IMR-90 (cell line): ENCODE results near the gene KIFC3. TPM values are rescaled to one million over a fixed set of nuclear protein-coding genes. Genes with fewer than 3 reads are reported as not detected.

ENCODE experiments used
- ATAC-seq: fragments of 200-7000 bp; cut with Tn5 transposase; 2 replicates; pipeline ENCODE4 v1.9.1; 2020; ENCODE audit warnings: low read depth, mild to moderate bottlenecking, moderate library complexity
- BruUV-seq: library from RNA; stranded (reverse); fragments of 400-500 nt; replicated peaks from 2 replicates; lab custom pipeline; 2021; lab: Mats Ljungman, UMichigan
- CTCF ChIA-PET: fragments of 300-600 bp; formaldehyde crosslinking; extraction: SDS; loops from one replicate; lab custom pipeline; 2021; ENCODE audit warnings: antibody characterized with exemption; lab: Yijun Ruan, JAX
- POLR2A ChIA-PET: fragments of 300-600 bp; sonication (Branson Sonifier 250); formaldehyde crosslinking; loops from one replicate; lab custom pipeline; 2022; ENCODE audit warnings: antibody characterized with exemption; ENCODE audit not compliant: unreplicated experiment; lab: Charles Lee
- DNase-seq: peaks from one replicate; pipeline ENCODE4 v3.0.0; 2013
- H2AFZ ChIP-seq: replicated peaks from 2 replicates; pipeline ENCODE3; 2013; ENCODE audit warnings: low read length, mild to moderate bottlenecking; ENCODE audit not compliant: poor library complexity
- H2AK5ac ChIP-seq: 2 replicates; pipeline ENCODE4 v1.6.1; 2013; ENCODE audit warnings: low read depth, low read length, inconsistent platforms
- H2AK9ac ChIP-seq: replicated peaks from 2 replicates; pipeline ENCODE3; 2013; ENCODE audit warnings: mild to moderate bottlenecking, low read depth, low read length, moderate library complexity; ENCODE audit not compliant: poor library complexity
- H2BK120ac ChIP-seq: 2 replicates; pipeline ENCODE4 v1.6.1; 2013; ENCODE audit warnings: low read depth, low read length, inconsistent platforms
- H2BK15ac ChIP-seq: 3 replicates; pipeline ENCODE4 v1.6.1; 2013; ENCODE audit warnings: low read depth, low read length, inconsistent platforms
- H2BK20ac ChIP-seq: 2 replicates; pipeline ENCODE4 v1.6.1; 2013; ENCODE audit warnings: low read depth, mild to moderate bottlenecking, inconsistent platforms, low read length, moderate library complexity
- H2BK5ac ChIP-seq: 2 replicates; pipeline ENCODE4 v1.6.1; 2013; ENCODE audit warnings: mild to moderate bottlenecking, low read depth, low read length, inconsistent platforms; ENCODE audit not compliant: poor library complexity, severe bottlenecking
- H3K14ac ChIP-seq: replicated peaks from 2 replicates; pipeline ENCODE4 v1.6.1; 2013; ENCODE audit warnings: low read depth, low read length, inconsistent platforms
- H3K18ac ChIP-seq: 2 replicates; pipeline ENCODE4 v1.6.1; 2013; ENCODE audit warnings: low read depth, low read length, control low read depth
- H3K23ac ChIP-seq: 2 replicates; pipeline ENCODE4 v1.6.1; 2013; ENCODE audit warnings: low read depth, low read length, inconsistent platforms
- H3K27ac ChIP-seq: 2 replicates; pipeline ENCODE4 v1.5.1; 2013; ENCODE audit warnings: mild to moderate bottlenecking, control low read depth, low read length; ENCODE audit not compliant: insufficient read depth
- H3K27me3 ChIP-seq: 2 replicates; pipeline ENCODE4 v1.6.1; 2013; ENCODE audit warnings: low read length; ENCODE audit not compliant: control insufficient read depth, insufficient read depth
- H3K36me3 ChIP-seq: 2 replicates; pipeline ENCODE4 v1.6.1; 2013; ENCODE audit warnings: low read length, mixed read lengths; ENCODE audit not compliant: control insufficient read depth, insufficient read depth
- H3K4ac ChIP-seq: 2 replicates; pipeline ENCODE4 v1.6.1; 2013; ENCODE audit warnings: low read depth, low read length, inconsistent platforms
- H3K4me1 ChIP-seq: 2 replicates; pipeline ENCODE4 v1.6.1; 2013; ENCODE audit warnings: low read length, mixed read lengths; ENCODE audit not compliant: control insufficient read depth, insufficient read depth
- H3K4me2 ChIP-seq: 2 replicates; pipeline ENCODE4 v1.6.1; 2013; ENCODE audit warnings: low read depth, mild to moderate bottlenecking, control low read depth, low read length, moderate library complexity
- H3K4me3 ChIP-seq: 2 replicates; pipeline ENCODE4 v1.5.1; 2013; ENCODE audit warnings: low read depth, mild to moderate bottlenecking, control low read depth, low read length, moderate library complexity; ENCODE audit not compliant: insufficient read depth
- H3K56ac ChIP-seq: 2 replicates; pipeline ENCODE4 v1.6.1; 2013; ENCODE audit warnings: low read length, inconsistent platforms; ENCODE audit not compliant: insufficient read depth; ENCODE audit errors: extremely low read depth
- H3K79me1 ChIP-seq, 2 experiments: 2 replicates each; pipeline ENCODE4 v1.6.1; 2013; ENCODE audit warnings: low read length in 2 of 2, inconsistent platforms in 1 of 2, low read depth in 1 of 2
- H3K9ac ChIP-seq: 2 replicates; pipeline ENCODE4 v1.6.1; 2013; ENCODE audit warnings: low read depth, low read length, control low read depth
- H3K9me1 ChIP-seq: 2 replicates; pipeline ENCODE4 v1.6.1; 2013; ENCODE audit warnings: low read length, inconsistent platforms; ENCODE audit not compliant: insufficient read depth
- H3K9me3 ChIP-seq: 2 replicates; pipeline ENCODE4 v1.6.1; 2013; ENCODE audit warnings: low read length; ENCODE audit not compliant: control insufficient read depth, insufficient read depth
- H4K20me1 ChIP-seq: 2 replicates; pipeline ENCODE4 v1.6.1; 2013; ENCODE audit warnings: low read length, inconsistent platforms; ENCODE audit not compliant: insufficient read depth
- H4K5ac ChIP-seq: 2 replicates; pipeline ENCODE4 v1.6.1; 2013; ENCODE audit warnings: mild to moderate bottlenecking, low read depth, low read length, control low read depth
- H4K8ac ChIP-seq, 2 experiments: 2 replicates each; pipeline ENCODE4 v1.6.1; 2013; ENCODE audit warnings: low read depth in 2 of 2, low read length in 2 of 2, control low read depth in 1 of 2, inconsistent platforms in 1 of 2
- H4K91ac ChIP-seq: 2 replicates; pipeline ENCODE4 v1.6.1; 2013; ENCODE audit warnings: low read depth, low read length, inconsistent platforms; ENCODE audit not compliant: insufficient read depth
- ELK1 ChIP-seq: fragments of 150-350 bp; IDR thresholded peaks from 2 replicates; pipeline ENCODE4 v1.6.1; 2016; ENCODE audit warnings: low read depth, mild to moderate bottlenecking, low read length, moderate library complexity, borderline replicate concordance
- FOS ChIP-seq: fragments of 150-350 bp; IDR thresholded peaks from 2 replicates; pipeline ENCODE4 v1.6.1; 2016; ENCODE audit warnings: low read depth, low read length
- MXI1 ChIP-seq: IDR thresholded peaks from 2 replicates; pipeline ENCODE4 v1.6.1; 2012; ENCODE audit warnings: low read depth, mild to moderate bottlenecking, low read length, moderate library complexity, borderline replicate concordance
- RFX5 ChIP-seq: IDR thresholded peaks from 2 replicates; pipeline ENCODE4 v1.8.0; 2012; ENCODE audit warnings: low read depth, mild to moderate bottlenecking, low read length, moderate library complexity
- SMC3 ChIP-seq: fragments of 150-350 bp; IDR thresholded peaks from 2 replicates; pipeline ENCODE4 v1.6.1; 2016; ENCODE audit warnings: low read depth, mild to moderate bottlenecking, antibody characterized with exemption, low read length, moderate library complexity
- WGBS, 2 experiments: methylation state at CpG; one replicate each; pipeline versions ENCODE4 v1.1.5 to v1.1.7; 2013; ENCODE audit warnings: missing lambda C conversion rate in 2 of 2; ENCODE audit not compliant: insufficient read length in 1 of 2; ENCODE audit errors: extremely low coverage in 2 of 2; 5-methylcytosine and 5-hydroxymethylcytosine counted together
- dilution Hi-C: fragments of 300-500 bp; cut with HindIII; formaldehyde crosslinking; loops from one replicate; pipeline ENCODE4 v1.14.3; 2018; ENCODE audit warnings: low sequenced_read_pairs; ENCODE audit not compliant: unreplicated experiment
- in situ Hi-C: fragments of 300-500 bp; cut with MboI; formaldehyde crosslinking; loops from 3 replicates; pipeline ENCODE4 v1.14.3; 2019; ENCODE audit warnings: low sequenced_read_pairs, inconsistent platforms, mixed read lengths
- intact Hi-C: fragments of 100-400 bp; cut with micrococcal nuclease; formaldehyde crosslinking; loops from 2 replicates; pipeline ENCODE4 v1.10.0; 2022
- polyA plus RNA-seq, 3 experiments: library from polyadenylated mRNA; depleted of rRNA; stranded (reverse); fragments of >200 nt; gene quantifications; 2 replicates each; pipeline ENCODE4 v1.2.3, GENCODE V29; 2012; ENCODE audit warnings: low replicate concordance in 1 of 3
- total RNA-seq: library from RNA; depleted of rRNA; stranded (reverse); fragments of >200 nt; gene quantifications from 2 replicates; pipeline ENCODE4 v1.2.3, GENCODE V29; 2012

Gene KIFC3
- total and polyA plus RNA-seq, 2 of the 4 experiments (the other 2 are of a cell fraction) = 48.6 to 62.5 TPM

- no peak overlapping the region for H3K4ac ChIP-seq
- H3K27ac ChIP-seq = no peak overlapping the region
- no peak overlapping the region for H2AK5ac ChIP-seq
- dilution Hi-C loops (no loop called here), in situ Hi-C loops (no loop called here), intact Hi-C loops (no loop called here)
- H3K36me3 ChIP-seq = peaks cover 50% of the 10 kb centered on the region
- 98% methylated on average over 9 of the region's 15 CpGs; no CpG with 5 or more reads in 1 of the 2 experiments for WGBS, 2 experiments
- no peak overlapping the region for H4K91ac ChIP-seq
- no peak overlapping the region for H3K56ac ChIP-seq
- no peak overlapping the region for H3K9ac ChIP-seq
- no peak overlapping the region for H2AK9ac ChIP-seq
- no peak overlapping the region for H3K23ac ChIP-seq
- no peak overlapping the region for H2BK5ac ChIP-seq
- peaks cover 15% of the 10 kb centered on the region for H4K20me1 ChIP-seq
- ChIA-PET POLR2A (no interaction called here), CTCF (no interaction called here)
- TF ChIP-seq RFX5 = no peak
- no peak for TF ChIP-seq MXI1
- TF ChIP-seq ELK1 = no peak
- TF ChIP-seq SMC3 = no peak
- TF ChIP-seq FOS = no peak
- no peak overlapping the region for H2BK20ac ChIP-seq
- no peak overlapping the region for H4K5ac ChIP-seq
- H3K79me1 ChIP-seq = peaks cover 10 to 50% of the 10 kb centered on the region in 2 experiments
- no TSS peak for BruUV-seq
- H2AFZ ChIP-seq = no peak overlapping the region
- no peak overlapping the region for H3K4me2 ChIP-seq
- H3K9me1 ChIP-seq = no peaks in the 10 kb centered on the region; the same call in 1 of the 2 replicates
- H3K18ac ChIP-seq = no peak overlapping the region
- H4K8ac ChIP-seq = no peak overlapping the region
- H3K4me1 ChIP-seq = peaks cover 6% of the 10 kb centered on the region
- no peak for DNase-seq
- no peak overlapping the region for H3K14ac ChIP-seq
- ATAC-seq = no peak
- no peak overlapping the region for H2BK15ac ChIP-seq
- H3K9me3 ChIP-seq = no peaks in the 10 kb centered on the region
- H3K27me3 ChIP-seq = no peaks in the 10 kb centered on the region
- no peak overlapping the region for H3K4me3 ChIP-seq
- H2BK120ac ChIP-seq = no peak overlapping the region
Observed at GRCh38 chr16:57770361-57770760, 31.9 kb downstream of the KIFC3 start.
